ENCODE results near the gene MICOS13. TPM values are rescaled to one million over a fixed set of nuclear protein-coding genes. Genes with fewer than 3 reads are reported as not detected.

MICOS13 gene
- total RNA-seq, 2 donors from 2014 or later = 56.0 to 88.0 TPM

GRCh38 chr19:5680084-5680436 is 256 bp downstream of the MICOS13 start:
- H3K27me3 ChIP-seq = no peaks in the 10 kb centered on the region
- H3K4me3 ChIP-seq = peak overlapping the region; percentile 90
- TF ChIP-seq CTCF (IDR thresholded peaks at IDR 0.05) = no peak
- DNase-seq = no peak
- H3K9me3 ChIP-seq = no peaks in the 10 kb centered on the region
- intact Hi-C loops (cut with DNase I) = no loop called here
- H3K9ac ChIP-seq (ENCODE audit: low read depth in 2 of 2, low read length in 2 of 2) = peak overlapping the region; percentile 89 to 94
- H3K36me3 ChIP-seq = no peaks in the 10 kb centered on the region
- H3K27ac ChIP-seq = peak overlapping the region; percentile 78
- peaks cover 7% of the 10 kb centered on the region for H3K4me1 ChIP-seq

GRCh38 chr19:5679289-5680083 is 830 bp downstream of the MICOS13 start:
- Histone ChIP-seq H3K4me3 (peak overlapping the region; percentile 90), H3K4me1 (peaks cover 7% of the 10 kb centered on the region), H3K36me3 (no peaks in the 10 kb centered on the region), H3K9me3 (no peaks in the 10 kb centered on the region), H3K27ac (peak overlapping the region; percentile 78), H3K27me3 (no peaks in the 10 kb centered on the region), H3K9ac (ENCODE audit: low read depth in 2 of 2, low read length in 2 of 2) (peak overlapping the region; percentile 89 to 94)
- no peak for DNase-seq
- no peak for TF ChIP-seq CTCF (IDR thresholded peaks at IDR 0.05)
- intact Hi-C loops (cut with DNase I) = no loop called here

GRCh38 chr19:5678071-5678718 is 2.1 kb downstream of the MICOS13 start:
- no peak overlapping the region for H3K27ac ChIP-seq
- TF ChIP-seq CTCF (IDR thresholded peaks at IDR 0.05) = no peak
- H3K27me3 ChIP-seq = no peaks in the 10 kb centered on the region
- H3K9ac ChIP-seq (ENCODE audit: low read depth in 2 of 2, low read length in 2 of 2) = no peak overlapping the region
- peaks cover 7% of the 10 kb centered on the region for H3K4me1 ChIP-seq
- H3K4me3 ChIP-seq = no peak overlapping the region
- H3K9me3 ChIP-seq = no peaks in the 10 kb centered on the region
- intact Hi-C loops (cut with DNase I) = no loop called here
- no peaks in the 10 kb centered on the region for H3K36me3 ChIP-seq
- no peak for DNase-seq

GRCh38 chr19:5677580-5677979 is 2.7 kb downstream of the MICOS13 start:
- peaks cover 7% of the 10 kb centered on the region for H3K4me1 ChIP-seq
- DNase-seq = no peak
- intact Hi-C loops (cut with DNase I) = no loop called here
- no peaks in the 10 kb centered on the region for H3K9me3 ChIP-seq
- no peak overlapping the region for H3K4me3 ChIP-seq
- no peaks in the 10 kb centered on the region for H3K27me3 ChIP-seq
- no peak for TF ChIP-seq CTCF (IDR thresholded peaks at IDR 0.05)
- H3K9ac ChIP-seq (ENCODE audit: low read depth in 2 of 2, low read length in 2 of 2) = no peak overlapping the region
- H3K27ac ChIP-seq = no peak overlapping the region
- H3K36me3 ChIP-seq = no peaks in the 10 kb centered on the region

- intact Hi-C loops (cut with DNase I) = no loop called here
- Histone ChIP-seq H3K27me3 (no peaks in the 10 kb centered on the region), H3K9me3 (no peaks in the 10 kb centered on the region), H3K9ac (ENCODE audit: low read depth in 2 of 2, low read length in 2 of 2) (no peak overlapping the region), H3K27ac (no peak overlapping the region), H3K36me3 (no peaks in the 10 kb centered on the region), H3K4me3 (no peak overlapping the region), H3K4me1 (peaks cover 7% of the 10 kb centered on the region)
- DNase-seq = no peak
- TF ChIP-seq CTCF (IDR thresholded peaks at IDR 0.05) = no peak
Measured at GRCh38 chr19:5677136-5677535, 3.2 kb downstream of the MICOS13 start.
